Stimulated activated naive CD4-positive, alpha-beta T cell (primary cell): ENCODE data around the gene ZBTB48.
"Not testable (repeated sequence)": the region's sequence is repeated elsewhere in the genome, so short reads cannot be mapped to it uniquely, and the experiment has no call there.

Experiments
- DNase-seq, 6 experiments: peaks; one replicate each; lab custom pipeline; 2025; lab: John Stamatoyannopoulos, UW

Gene ZBTB48

GRCh38 chr1:6579374-6580118 lies at the start of gene ZBTB48:
TSS of gene ZBTB48 (plus strand) at chr1:6579994. CDS start at chr1:6580610, 616 bp downstream.
- DNase-seq = peak; percentile 91 to 97 (median 92)

GRCh38 chr1:6530504-6531160 lies 49.2 kb upstream of the ZBTB48 start:
- no peak for DNase-seq

- no peak for DNase-seq
Observed at GRCh38 chr1:6531996-6532395, 47.8 kb upstream of the ZBTB48 start.

- no peak for DNase-seq
Observed at GRCh38 chr1:6534248-6534822, 45.5 kb upstream of the ZBTB48 start.

- DNase-seq = no peak
Observed at GRCh38 chr1:6535214-6535613, 44.6 kb upstream of the ZBTB48 start.

GRCh38 chr1:6536291-6536690 lies 43.5 kb upstream of the ZBTB48 start:
- DNase-seq = no peak

GRCh38 chr1:6538956-6539355 lies 40.8 kb upstream of the ZBTB48 start:
- no peak for DNase-seq

GRCh38 chr1:6544831-6545230 lies 35.0 kb upstream of the ZBTB48 start:
- no peak for DNase-seq

GRCh38 chr1:6545276-6546112 lies 34.3 kb upstream of the ZBTB48 start:
- DNase-seq = peak in 4 of 6 experiments; percentile 6 to 62 (median 54)

- no peak for DNase-seq
Observed at GRCh38 chr1:6546326-6546725, 33.5 kb upstream of the ZBTB48 start.

- DNase-seq = no peak
Observed at GRCh38 chr1:6547301-6547700, 32.5 kb upstream of the ZBTB48 start.

GRCh38 chr1:6554031-6554906 lies 25.5 kb upstream of the ZBTB48 start, which contains the start of gene NOL9:
TSS of gene NOL9 (minus strand) at chr1:6554513. CDS start at chr1:6554502, 11 bp downstream.
- peak; percentile 88 to 94 (median 93) for DNase-seq

GRCh38 chr1:6554907-6555778 lies 24.7 kb upstream of the ZBTB48 start, which contains the start of gene TAS1R1:
TSS of gene TAS1R1 (plus strand) at chr1:6555307. CDS start at chr1:6555374, 67 bp downstream.
- DNase-seq = no peak

GRCh38 chr1:6557597-6557996 lies 22.2 kb upstream of the ZBTB48 start:
- no peak for DNase-seq

GRCh38 chr1:6559161-6559560 lies 20.6 kb upstream of the ZBTB48 start:
- not testable (repeated sequence) for DNase-seq

GRCh38 chr1:6560267-6560666 lies 19.5 kb upstream of the ZBTB48 start:
- DNase-seq = no peak

- DNase-seq = no peak
Observed at GRCh38 chr1:6569033-6569432, 10.8 kb upstream of the ZBTB48 start.

- DNase-seq = no peak
Observed at GRCh38 chr1:6570100-6570499, 9.7 kb upstream of the ZBTB48 start.

GRCh38 chr1:6570987-6571386 lies 8.8 kb upstream of the ZBTB48 start:
- DNase-seq = no peak
